Measurements from ENCODE around the gene DAGLA.
A peak's percentile ranks its signal among the peaks of the same experiment; 100 is the strongest.

The DAGLA gene

DNA sequence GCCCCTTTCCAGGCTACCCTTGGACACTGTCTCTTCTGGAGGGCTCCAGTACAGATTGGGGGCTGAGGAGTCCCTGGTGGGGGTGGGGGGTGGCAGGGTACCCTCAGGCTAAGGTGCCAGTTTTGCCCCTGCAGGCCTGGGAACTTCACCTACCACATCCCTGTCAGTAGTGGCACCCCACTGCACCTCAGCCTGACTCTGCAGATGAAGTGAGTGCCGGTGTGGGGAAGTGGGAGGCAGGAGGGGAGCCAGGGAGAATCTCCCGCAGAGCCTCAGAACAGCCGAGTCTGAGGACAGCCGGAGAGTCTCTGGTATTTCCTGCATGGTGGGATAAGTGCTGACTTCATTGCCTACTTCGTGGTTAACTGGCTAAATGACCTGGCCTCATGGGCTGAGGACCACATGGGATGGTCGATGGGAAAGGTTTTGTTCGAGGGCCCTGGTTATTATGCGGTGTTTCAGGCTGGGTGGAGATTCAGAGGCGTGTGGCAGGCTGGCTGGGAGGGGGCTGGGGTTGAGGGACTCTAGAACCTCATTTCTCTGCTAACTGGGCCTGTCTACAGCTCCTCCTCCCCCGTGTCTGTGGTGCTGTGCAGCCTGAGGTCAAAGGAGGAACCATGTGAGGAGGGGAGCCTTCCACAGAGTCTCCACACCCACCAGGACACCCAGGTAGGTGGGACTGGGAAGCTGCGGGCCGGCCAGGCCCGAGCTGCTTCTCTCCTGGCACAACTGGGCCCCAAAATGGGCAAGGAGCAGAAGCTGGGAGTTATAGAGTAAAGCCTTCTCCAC is 103.7 kb downstream of the DAGLA start:
- no peak overlapping the region for H3K9ac ChIP-seq (ENCODE audit: insufficient read length, low read depth)
- H3K4me1 ChIP-seq (ENCODE audit: insufficient read depth, insufficient read length), result peaks cover 18% of the 10 kb centered on the region
- no peak for TF ChIP-seq YY1 (IDR thresholded peaks at IDR 0.05; ENCODE audit: insufficient read depth, insufficient read length)
- no peak for TF ChIP-seq SUZ12 (IDR thresholded peaks at IDR 0.05; ENCODE audit: extremely low read depth, insufficient read depth, insufficient read length)
- no peak for TF ChIP-seq ZNF274 (IDR thresholded peaks at IDR 0.05; ENCODE audit: low read depth, low read length)
- H3K36me3 ChIP-seq (ENCODE audit: insufficient read depth, insufficient read length, low read length), result peaks cover 95% of the 10 kb centered on the region
- no peak for DNase-seq (ENCODE audit: low read depth, low spot score)
- H3K4me3 ChIP-seq (ENCODE audit: insufficient read length, low read depth), result no peak overlapping the region
- no peaks in the 10 kb centered on the region for H3K9me3 ChIP-seq (ENCODE audit: insufficient read depth, low read length)
- H3K27me3 ChIP-seq (ENCODE audit: insufficient read depth, insufficient read length), result no peaks in the 10 kb centered on the region

DNA sequence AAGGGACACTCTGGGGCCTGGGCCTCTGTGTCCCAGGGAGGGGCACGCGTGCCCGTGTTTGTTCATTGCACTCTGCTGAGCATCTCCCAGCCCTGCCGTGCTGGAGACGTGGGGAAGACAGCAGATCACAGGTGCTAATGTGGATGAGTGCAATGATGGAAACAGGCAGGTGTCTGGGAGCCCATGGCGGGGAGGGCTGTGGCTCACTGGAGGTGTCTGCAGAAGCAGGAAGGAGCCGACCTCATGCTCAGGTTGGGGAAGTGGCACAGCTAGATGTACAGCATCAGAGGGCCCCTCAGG is 104.3 kb downstream of the DAGLA start:
- Histone ChIP-seq H3K4me3 (ENCODE audit: insufficient read length, low read depth) (no peak overlapping the region), H3K27me3 (ENCODE audit: insufficient read depth, insufficient read length) (no peaks in the 10 kb centered on the region), H3K4me1 (ENCODE audit: insufficient read depth, insufficient read length) (peaks cover 18% of the 10 kb centered on the region), H3K9ac (ENCODE audit: insufficient read length, low read depth) (no peak overlapping the region), H3K36me3 (ENCODE audit: insufficient read depth, insufficient read length, low read length) (peaks cover 95% of the 10 kb centered on the region), H3K9me3 (ENCODE audit: insufficient read depth, low read length) (no peaks in the 10 kb centered on the region)
- TF ChIP-seq YY1 (IDR thresholded peaks at IDR 0.05; ENCODE audit: insufficient read depth, insufficient read length), result no peak
- no peak for DNase-seq (ENCODE audit: low read depth, low spot score)

DNA sequence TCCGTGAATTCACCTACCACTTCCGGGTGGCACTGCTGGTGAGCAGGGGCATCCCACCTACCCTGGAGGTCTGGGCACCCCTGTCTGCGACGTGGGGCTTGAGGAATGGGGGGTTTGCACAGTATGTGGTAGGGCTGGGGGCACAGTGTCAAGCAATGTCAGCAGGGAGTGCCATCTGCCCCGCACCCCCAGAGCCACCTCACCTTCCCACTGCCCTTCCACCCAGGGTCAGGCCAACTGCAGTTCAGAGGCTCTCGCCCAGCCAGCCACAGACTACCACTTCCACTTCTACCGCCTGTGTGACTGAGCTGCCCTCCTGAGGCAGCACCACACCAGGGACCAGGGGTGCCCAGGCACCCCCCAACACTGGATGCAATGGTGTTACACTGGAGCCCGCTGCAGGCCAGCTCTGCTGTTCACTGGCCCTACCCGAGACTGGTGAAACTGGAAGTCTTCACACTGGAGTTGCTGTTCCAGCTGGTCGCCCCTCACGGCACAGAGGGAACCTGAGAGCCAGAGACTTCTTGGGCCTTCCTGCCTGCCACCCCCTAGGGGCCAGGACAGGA is 105.7 kb downstream of the DAGLA start:
- H3K9ac ChIP-seq (ENCODE audit: insufficient read length, low read depth), result no peak overlapping the region
- no peaks in the 10 kb centered on the region for H3K27me3 ChIP-seq (ENCODE audit: insufficient read depth, insufficient read length)
- DNase-seq (ENCODE audit: low read depth, low spot score), result no peak
- H3K36me3 ChIP-seq (ENCODE audit: insufficient read depth, insufficient read length, low read length), result peaks cover 96% of the 10 kb centered on the region
- H3K4me3 ChIP-seq (ENCODE audit: insufficient read length, low read depth), result no peak overlapping the region
- no peaks in the 10 kb centered on the region for H3K9me3 ChIP-seq (ENCODE audit: insufficient read depth, low read length)
- TF ChIP-seq ZNF274 (IDR thresholded peaks at IDR 0.05; ENCODE audit: low read depth, low read length) (no peak), SUZ12 (IDR thresholded peaks at IDR 0.05; ENCODE audit: extremely low read depth, insufficient read depth, insufficient read length) (no peak), YY1 (IDR thresholded peaks at IDR 0.05; ENCODE audit: insufficient read depth, insufficient read length) (no peak)
- peaks cover 20% of the 10 kb centered on the region for H3K4me1 ChIP-seq (ENCODE audit: insufficient read depth, insufficient read length)

DNA sequence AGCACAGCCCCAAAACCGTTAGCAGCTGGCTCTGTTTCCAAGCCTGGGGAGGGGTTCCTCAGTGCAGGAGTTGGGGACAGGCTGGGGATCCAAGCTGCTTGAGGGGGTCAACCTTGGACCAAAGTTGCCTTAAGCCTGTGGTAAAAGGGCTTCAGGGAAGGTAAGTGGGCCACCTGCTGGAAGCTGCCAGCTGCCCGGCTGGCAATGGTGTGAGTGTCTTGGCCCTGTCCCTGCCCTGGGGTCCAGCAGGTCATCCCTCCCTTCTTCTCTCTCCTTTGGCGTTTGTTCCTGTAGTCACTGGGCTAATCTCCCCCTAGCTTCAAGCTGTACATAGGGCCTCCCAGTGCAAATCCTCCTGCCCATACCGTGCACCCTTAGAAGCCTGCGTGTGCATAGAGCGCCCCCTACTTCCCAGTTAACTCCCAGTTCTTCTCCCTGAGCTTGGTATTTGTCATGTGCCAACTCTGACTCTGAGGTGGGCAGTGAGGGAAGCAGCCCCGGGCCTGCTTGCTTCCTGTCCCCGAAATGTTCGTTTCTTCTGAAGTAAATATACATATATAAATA is 107.8 kb downstream of the DAGLA start:
- peak; percentile 40 for DNase-seq (ENCODE audit: low read depth, low spot score)
- TF ChIP-seq YY1 (IDR thresholded peaks at IDR 0.05; ENCODE audit: insufficient read depth, insufficient read length), result no peak
- no peak for TF ChIP-seq SUZ12 (IDR thresholded peaks at IDR 0.05; ENCODE audit: extremely low read depth, insufficient read depth, insufficient read length)
- no peak for TF ChIP-seq ZNF274 (IDR thresholded peaks at IDR 0.05; ENCODE audit: low read depth, low read length)
- H3K36me3 ChIP-seq (ENCODE audit: insufficient read depth, insufficient read length, low read length), result peaks cover 77% of the 10 kb centered on the region
- H3K27me3 ChIP-seq (ENCODE audit: insufficient read depth, insufficient read length), result no peaks in the 10 kb centered on the region
- no peak overlapping the region for H3K9ac ChIP-seq (ENCODE audit: insufficient read length, low read depth)
- H3K9me3 ChIP-seq (ENCODE audit: insufficient read depth, low read length), result no peaks in the 10 kb centered on the region
- H3K4me1 ChIP-seq (ENCODE audit: insufficient read depth, insufficient read length), result peaks cover 13% of the 10 kb centered on the region
- no peak overlapping the region for H3K4me3 ChIP-seq (ENCODE audit: insufficient read length, low read depth)

DNA sequence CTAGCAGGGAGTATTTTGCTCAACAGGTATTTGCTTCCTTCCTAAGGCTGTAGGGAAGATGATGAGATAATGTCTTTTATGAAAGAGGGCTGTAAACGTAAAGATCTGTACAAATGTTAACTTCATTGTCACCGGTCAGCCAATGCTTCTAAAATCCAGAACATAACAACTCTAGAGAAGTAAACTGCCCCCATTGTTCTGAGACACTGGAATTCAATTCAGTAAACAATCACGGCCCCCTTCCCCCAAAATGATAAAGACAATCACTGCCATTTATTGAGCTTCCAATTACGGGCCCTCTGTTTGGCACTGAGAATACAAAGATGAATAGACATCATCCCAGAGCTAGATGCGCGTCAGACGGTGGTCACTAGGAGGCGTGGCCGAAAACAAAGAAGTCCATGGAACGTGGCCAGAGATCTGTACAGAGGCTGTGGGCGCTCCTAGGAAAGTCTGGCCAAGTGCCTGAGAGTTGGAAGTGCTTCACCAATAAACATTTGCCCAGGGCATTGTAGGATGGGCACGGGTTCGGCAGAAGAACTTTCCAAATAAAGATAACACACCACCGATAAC is 111.6 kb downstream of the DAGLA start:
- H3K9ac ChIP-seq (ENCODE audit: insufficient read length, low read depth), result peak overlapping the region; percentile 99
- peak overlapping the region; percentile 96 for H3K4me3 ChIP-seq (ENCODE audit: insufficient read length, low read depth)
- H3K36me3 ChIP-seq (ENCODE audit: insufficient read depth, insufficient read length, low read length), result peaks cover 74% of the 10 kb centered on the region
- DNase-seq (ENCODE audit: low read depth, low spot score), result peak; percentile 40
- H3K4me1 ChIP-seq (ENCODE audit: insufficient read depth, insufficient read length), result peaks cover 6% of the 10 kb centered on the region
- no peak for TF ChIP-seq YY1 (IDR thresholded peaks at IDR 0.05; ENCODE audit: insufficient read depth, insufficient read length)
- no peak for TF ChIP-seq ZNF274 (IDR thresholded peaks at IDR 0.05; ENCODE audit: low read depth, low read length)
- no peak for TF ChIP-seq SUZ12 (IDR thresholded peaks at IDR 0.05; ENCODE audit: extremely low read depth, insufficient read depth, insufficient read length)
- no peaks in the 10 kb centered on the region for H3K27me3 ChIP-seq (ENCODE audit: insufficient read depth, insufficient read length)
- H3K9me3 ChIP-seq (ENCODE audit: insufficient read depth, low read length), result no peaks in the 10 kb centered on the region

DNA sequence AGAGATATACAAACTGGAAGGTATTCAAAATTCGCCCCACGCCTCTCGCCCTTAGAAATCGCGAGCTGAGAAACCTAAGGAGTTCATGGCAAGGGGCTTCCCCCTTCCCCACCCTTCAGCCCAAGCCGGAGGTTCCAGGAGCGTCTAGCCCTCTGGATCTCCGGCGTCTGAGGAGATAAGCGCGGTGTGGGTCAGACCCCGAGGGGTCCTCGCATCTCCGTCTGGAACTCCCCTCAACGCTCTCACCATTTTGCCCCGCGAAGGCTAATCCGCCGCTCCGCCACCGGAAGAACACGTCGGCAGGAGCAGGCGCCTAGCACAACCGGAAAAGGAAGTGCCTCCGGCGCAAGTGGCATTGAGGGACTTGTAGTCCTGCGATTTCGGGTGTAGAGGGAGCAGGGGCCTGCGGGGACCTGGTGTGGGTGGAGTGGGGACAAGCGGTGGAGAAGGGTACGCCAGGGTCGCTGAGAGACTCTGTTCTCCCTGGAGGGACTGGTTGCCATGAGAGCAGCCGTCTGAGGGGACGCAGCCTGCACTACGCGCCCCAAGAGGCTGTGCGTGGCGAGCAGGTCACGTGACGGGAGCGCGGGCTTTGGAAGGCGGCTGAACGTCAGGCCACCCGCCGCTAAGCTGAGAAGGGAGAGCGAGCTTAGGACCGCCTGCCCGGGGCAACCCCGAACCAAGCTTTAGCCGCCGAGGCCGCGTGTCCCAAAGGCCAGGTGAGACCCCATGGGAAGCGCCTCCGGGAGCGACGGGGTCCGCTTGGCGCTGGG is 112.3 kb downstream of the DAGLA start, which contains the start of the genes FEN1 and TMEM258:
FEN1 (plus strand) TSS at position 602 of the 773 bp plus-strand sequence. CDS start 2,451 bp downstream, outside the sequence.
TMEM258 (minus strand) TSS at position 290 of the 773 bp plus-strand sequence; CDS start at position 249, 41 bp downstream.
- H3K4me3 ChIP-seq (ENCODE audit: insufficient read length, low read depth), result peak within 1 kb of the TSS; percentile 96
- H3K9ac ChIP-seq (ENCODE audit: insufficient read length, low read depth), result peak within 1 kb of the TSS; percentile 99
- peaks cover 74% of the 10 kb centered on the region for H3K36me3 ChIP-seq (ENCODE audit: insufficient read depth, insufficient read length, low read length)
- H3K4me1 ChIP-seq (ENCODE audit: insufficient read depth, insufficient read length), result peaks cover 6% of the 10 kb centered on the region
- TF ChIP-seq YY1 (IDR thresholded peaks at IDR 0.05; ENCODE audit: insufficient read depth, insufficient read length), result no peak
- no peak for TF ChIP-seq SUZ12 (IDR thresholded peaks at IDR 0.05; ENCODE audit: extremely low read depth, insufficient read depth, insufficient read length)
- no peak for TF ChIP-seq ZNF274 (IDR thresholded peaks at IDR 0.05; ENCODE audit: low read depth, low read length)
- DNase-seq (ENCODE audit: low read depth, low spot score), result peak; percentile 89
- no peaks in the 10 kb centered on the region for H3K27me3 ChIP-seq (ENCODE audit: insufficient read depth, insufficient read length)
- no peaks in the 10 kb centered on the region for H3K9me3 ChIP-seq (ENCODE audit: insufficient read depth, low read length)

Measured in NT2/D1 (cell line).